ENCODE results near the gene TLE3. TPM values are rescaled to one million over a fixed set of nuclear protein-coding genes. Genes with fewer than 3 reads are reported as not detected.

TLE3 gene
- total and polyA plus RNA-seq, 2 of the 4 experiments (the other 2 are of a cell fraction) = 6.5 to 16.3 TPM

- Histone ChIP-seq H3K14ac (replicated peaks; ENCODE audit: low read depth, low read length) (no peak overlapping the region), H3K9ac (ENCODE audit: low read depth, low read length) (no peak overlapping the region), H3K23ac (ENCODE audit: low read depth, low read length) (no peak overlapping the region), H4K20me1 (ENCODE audit: insufficient read depth, low read length) (peaks cover 66% of the 10 kb centered on the region), H3K18ac (ENCODE audit: low read depth, low read length) (no peak overlapping the region), H4K5ac (ENCODE audit: low read depth, low read length) (no peak overlapping the region), H3K9me3 (ENCODE audit: control insufficient read depth, insufficient read depth, low read length) (no peaks in the 10 kb centered on the region), H3K4me2 (ENCODE audit: low read depth, low read length) (no peak overlapping the region), H2AK5ac (ENCODE audit: low read depth, low read length) (no peak overlapping the region), H2AFZ (replicated peaks; ENCODE audit: low read length, poor library complexity) (no peak overlapping the region), H3K79me1 (ENCODE audit: low read depth in 1 of 2, low read length in 2 of 2) (peaks cover 24 to 64% of the 10 kb centered on the region in 2 experiments), H3K4me1 (ENCODE audit: control insufficient read depth, insufficient read depth, low read length) (peaks cover 21% of the 10 kb centered on the region), H3K56ac (ENCODE audit: extremely low read depth, insufficient read depth, low read length) (no peak overlapping the region), H3K27ac (ENCODE audit: insufficient read depth, low read length) (no peak overlapping the region), H2BK15ac (ENCODE audit: low read depth, low read length) (no peak overlapping the region), H4K91ac (ENCODE audit: insufficient read depth, low read depth, low read length) (no peak overlapping the region), H4K8ac (ENCODE audit: low read depth in 2 of 2, low read length in 2 of 2) (no peak overlapping the region), H2BK120ac (ENCODE audit: low read depth, low read length) (no peak overlapping the region), H3K9me1 (ENCODE audit: insufficient read depth, low read length) (peaks cover 19% of the 10 kb centered on the region; the same call in 1 of the 2 replicates), H2AK9ac (replicated peaks; ENCODE audit: low read depth, low read length, poor library complexity) (peak overlapping the region; percentile 44), H2BK5ac (ENCODE audit: low read depth, low read length, poor library complexity, severe bottlenecking) (no peak overlapping the region), H3K27me3 (ENCODE audit: control insufficient read depth, insufficient read depth, low read length) (no peaks in the 10 kb centered on the region), H3K4me3 (ENCODE audit: insufficient read depth, low read depth, low read length) (no peak overlapping the region), H3K36me3 (ENCODE audit: control insufficient read depth, insufficient read depth, low read length) (peaks cover 56% of the 10 kb centered on the region), H3K4ac (ENCODE audit: low read depth, low read length) (no peak overlapping the region), H2BK20ac (ENCODE audit: low read depth, low read length) (no peak overlapping the region)
- no TSS peak for BruUV-seq (replicated peaks)
- in situ Hi-C loops (cut with MboI; ENCODE audit: low sequenced_read_pairs) = no loop called here
- ChIA-PET POLR2A (ENCODE audit: unreplicated experiment) (no interaction called here), CTCF (interaction anchor here (0.6 kb wide), 1 partner anchor 859 kb away, joined by 3 read pairs; no protein-coding TSS in a partner anchor)
- 86% methylated on average over 1 of the region's 6 CpGs; no CpG with 5 or more reads in 1 of the 2 experiments for WGBS, 2 experiments (ENCODE audit: extremely low coverage in 2 of 2, insufficient read length in 1 of 2)
- no peak for TF ChIP-seq NFE2L2 (IDR thresholded peaks at IDR 0.05; ENCODE audit: low read depth, low read length)
- TF ChIP-seq CTCF (conservative IDR thresholded peaks at IDR 0.05; ENCODE audit: low read depth, low read length) = no peak
- TF ChIP-seq USF2 (IDR thresholded peaks at IDR 0.05; ENCODE audit: low read depth, low read length) = no peak
- no peak for TF ChIP-seq CEBPB (IDR thresholded peaks at IDR 0.05; ENCODE audit: low read depth, low read length)
- no peak for TF ChIP-seq MXI1 (IDR thresholded peaks at IDR 0.05; ENCODE audit: borderline replicate concordance, low read depth, low read length)
- no peak for TF ChIP-seq MAZ (IDR thresholded peaks at IDR 0.05; ENCODE audit: borderline replicate concordance, low read depth, low read length)
- TF ChIP-seq BHLHE40 (IDR thresholded peaks at IDR 0.05; ENCODE audit: low read depth, low read length) = no peak
- TF ChIP-seq POLR2A (IDR thresholded peaks at IDR 0.05; ENCODE audit: low read depth, low read length) = no peak
- TF ChIP-seq RAD21 (IDR thresholded peaks at IDR 0.05; ENCODE audit: low read length) = no peak
- TF ChIP-seq SMC3 (IDR thresholded peaks at IDR 0.05; ENCODE audit: low read depth, low read length) = no peak
- TF ChIP-seq FOS (IDR thresholded peaks at IDR 0.05; ENCODE audit: low read depth, low read length) = no peak
- no peak for TF ChIP-seq RFX5 (IDR thresholded peaks at IDR 0.05; ENCODE audit: low read depth, low read length)
- TF ChIP-seq MAFK (IDR thresholded peaks at IDR 0.05; ENCODE audit: low read depth, low read length) = no peak
- TF ChIP-seq ELK1 (IDR thresholded peaks at IDR 0.05; ENCODE audit: borderline replicate concordance, low read depth, low read length) = no peak
- TF ChIP-seq CHD1 (IDR thresholded peaks at IDR 0.05; ENCODE audit: low read depth, low read length) = no peak
- TF ChIP-seq RCOR1 (IDR thresholded peaks at IDR 0.05; ENCODE audit: insufficient replicate concordance, low read length) = no peak
- dilution Hi-C loops (cut with HindIII; ENCODE audit: low sequenced_read_pairs, unreplicated experiment) = no loop called here
- intact Hi-C loops (cut with micrococcal nuclease) = no loop called here
- ATAC-seq (ENCODE audit: low read depth) = no peak
- DNase-seq = no peak
These were observed 32.6 kb downstream of the TLE3 start for GRCh38 chr15:70065006-70065722.
